H9 (cell line): Measurements from ENCODE around the gene ESPL1. TPM values are rescaled to one million over a fixed set of nuclear protein-coding genes. Genes with fewer than 3 reads are reported as not detected.

Experiments used
- DNase-seq: peaks from one replicate; pipeline ENCODE4 v3.0.0-alpha.2; 2017
- H2AFZ ChIP-seq: one replicate; pipeline ENCODE4 v1.6.1; 2013; ENCODE audit warnings: mild to moderate bottlenecking, low read length, control low read depth, moderate library complexity
- H2AK5ac ChIP-seq: 2 replicates; pipeline ENCODE4 v1.6.1; 2013; ENCODE audit warnings: low read length, control low read depth, mixed read lengths; ENCODE audit not compliant: insufficient read length
- H2BK120ac ChIP-seq: one replicate; pipeline ENCODE4 v1.6.1; 2013; ENCODE audit warnings: low read depth, mild to moderate bottlenecking, low read length, control low read depth, inconsistent platforms; ENCODE audit not compliant: poor library complexity, severe bottlenecking
- H2BK12ac ChIP-seq: 2 replicates; pipeline ENCODE4 v1.6.1; 2013; ENCODE audit warnings: low read length, control low read depth, mixed read lengths, low read depth; ENCODE audit not compliant: insufficient read length
- H2BK15ac ChIP-seq: 2 replicates; pipeline ENCODE4 v1.6.1; 2013; ENCODE audit warnings: low read depth, low read length, control low read depth
- H2BK20ac ChIP-seq: one replicate; pipeline ENCODE4 v1.6.1; 2013; ENCODE audit warnings: low read depth, mild to moderate bottlenecking, low read length, control low read depth, inconsistent platforms; ENCODE audit not compliant: poor library complexity, severe bottlenecking
- H2BK5ac ChIP-seq: 2 replicates; pipeline ENCODE4 v1.6.1; 2013; ENCODE audit warnings: low read length, control low read depth, mixed read lengths; ENCODE audit not compliant: insufficient read length
- H3K14ac ChIP-seq: 2 replicates; pipeline ENCODE4 v1.6.1; 2013; ENCODE audit warnings: low read length, control low read depth; ENCODE audit not compliant: insufficient read depth
- H3K18ac ChIP-seq: 2 replicates; pipeline ENCODE4 v1.6.1; 2013; ENCODE audit warnings: low read depth, mild to moderate bottlenecking, mixed read lengths, low read length, control low read depth; ENCODE audit not compliant: insufficient read length
- H3K23ac ChIP-seq: 2 replicates; pipeline ENCODE4 v1.6.1; 2013; ENCODE audit warnings: low read length, control low read depth, mixed read lengths, low read depth; ENCODE audit not compliant: insufficient read length
- H3K23me2 ChIP-seq: 2 replicates; pipeline ENCODE4 v1.6.1; 2013; ENCODE audit warnings: low read depth, mild to moderate bottlenecking, mixed read lengths, low read length, control low read depth; ENCODE audit not compliant: insufficient read length, poor library complexity, severe bottlenecking
- H3K27ac ChIP-seq: 2 replicates; pipeline ENCODE4 v1.5.1; 2013; ENCODE audit warnings: low read length, control low read depth, mixed read lengths, low read depth; ENCODE audit not compliant: insufficient read length
- H3K27me3 ChIP-seq: 2 replicates; pipeline ENCODE4 v1.6.1; 2013; ENCODE audit warnings: low read length, control low read depth, inconsistent platforms; ENCODE audit not compliant: insufficient read depth
- H3K4ac ChIP-seq: 2 replicates; pipeline ENCODE4 v1.6.1; 2013; ENCODE audit warnings: low read depth, mild to moderate bottlenecking, control low read depth, inconsistent platforms, low read length, moderate library complexity
- H3K4me1 ChIP-seq: 2 replicates; pipeline ENCODE4 v1.6.1; 2013; ENCODE audit warnings: low read length, control low read depth, inconsistent platforms; ENCODE audit not compliant: insufficient read depth
- H3K4me2 ChIP-seq: 2 replicates; pipeline ENCODE4 v1.6.1; 2013; ENCODE audit warnings: low read length, control low read depth, mixed read lengths; ENCODE audit not compliant: insufficient read length, insufficient read depth
- H3K56ac ChIP-seq: 2 replicates; pipeline ENCODE4 v1.6.1; 2013; ENCODE audit warnings: low read depth, mild to moderate bottlenecking, mixed read lengths, low read length, control low read depth; ENCODE audit not compliant: insufficient read length
- H3K79me1 ChIP-seq: 2 replicates; pipeline ENCODE4 v1.6.1; 2013; ENCODE audit warnings: low read depth, mild to moderate bottlenecking, moderate library complexity, low read length, control low read depth, inconsistent platforms; ENCODE audit not compliant: insufficient read depth, poor library complexity, severe bottlenecking
- H3K79me2 ChIP-seq: 2 replicates; pipeline ENCODE4 v1.6.1; 2013; ENCODE audit warnings: low read length, control low read depth, inconsistent platforms; ENCODE audit not compliant: insufficient read depth
- H3K9ac ChIP-seq: 2 replicates; pipeline ENCODE4 v1.6.1; 2013; ENCODE audit warnings: low read length, control low read depth, mixed read lengths; ENCODE audit not compliant: insufficient read length; ENCODE audit errors: extremely low read depth
- H3K9me3 ChIP-seq: one replicate; pipeline ENCODE4 v1.6.1; 2013; ENCODE audit warnings: low read depth, low read length, inconsistent platforms; ENCODE audit not compliant: control insufficient read depth
- H3T11ph ChIP-seq: one replicate; pipeline ENCODE4 v1.6.1; 2013; ENCODE audit warnings: mild to moderate bottlenecking, low read length, control low read depth, inconsistent platforms
- H4K20me1 ChIP-seq: one replicate; pipeline ENCODE4 v1.6.1; 2013; ENCODE audit not compliant: control insufficient read depth, insufficient read length, insufficient read depth
- H4K5ac ChIP-seq: 2 replicates; pipeline ENCODE4 v1.6.1; 2013; ENCODE audit warnings: low read depth, mild to moderate bottlenecking, mixed read lengths, low read length, control low read depth; ENCODE audit not compliant: insufficient read length
- H4K8ac ChIP-seq: replicated peaks from 2 replicates; pipeline ENCODE4 v1.6.1; 2013; ENCODE audit warnings: low read length, control low read depth, mixed read lengths, low read depth; ENCODE audit not compliant: insufficient read length
- H4K91ac ChIP-seq: 2 replicates; pipeline ENCODE4 v1.6.1; 2013; ENCODE audit warnings: low read depth, mild to moderate bottlenecking, moderate library complexity, mixed read lengths, low read length, control low read depth; ENCODE audit not compliant: insufficient read length
- H3K27ac Mint-ChIP-seq, 3 experiments: 2 replicates in 2 of 3; 3 replicates in 1 of 3; pipeline ENCODE4 v1.8.0; 2020 to 2021; ENCODE audit warnings: mixed read lengths in 3 of 3, mild to moderate bottlenecking in 1 of 3, moderate library complexity in 1 of 3
- H3K27me3 Mint-ChIP-seq: 2 replicates; pipeline ENCODE4 v1.8.0; 2021; ENCODE audit warnings: low read depth, mild to moderate bottlenecking, moderate library complexity, mixed read lengths
- H3K36me3 Mint-ChIP-seq, 3 experiments: 2 replicates in 2 of 3; 3 replicates in 1 of 3; pipeline ENCODE4 v1.8.0; 2020 to 2021; ENCODE audit warnings: low read depth in 3 of 3, mixed read lengths in 3 of 3; ENCODE audit not compliant: insufficient read depth in 1 of 3
- H3K4me1 Mint-ChIP-seq, 2 experiments: 2 replicates each; pipeline ENCODE4 v1.8.0; 2020; ENCODE audit warnings: mixed read lengths in 2 of 2
- H3K4me3 Mint-ChIP-seq, 2 experiments: 2 replicates in 1 of 2; 3 replicates in 1 of 2; pipeline ENCODE4 v1.8.0; 2020 to 2021; ENCODE audit warnings: mild to moderate bottlenecking in 2 of 2, mixed read lengths in 2 of 2, moderate library complexity in 1 of 2
- H3K9me3 Mint-ChIP-seq, 2 experiments: 2 replicates in 1 of 2; 3 replicates in 1 of 2; pipeline ENCODE4 v1.8.0; 2020; ENCODE audit warnings: mild to moderate bottlenecking in 2 of 2, mixed read lengths in 2 of 2, moderate library complexity in 1 of 2
- CTCF ChIP-seq: fragments of 200-600 bp; sonication (generic); conservative IDR thresholded peaks from 3 replicates; pipeline ENCODE4 v1.8.0; 2021; ENCODE audit warnings: antibody characterized with exemption, mild to moderate bottlenecking
- WGBS: extraction: QIAGEN DNeasy Blood & Tissue Kit; methylation state at CpG from one replicate; pipeline ENCODE4 v1.1.7; 2013; ENCODE audit warnings: missing lambda C conversion rate, low lambda C conversion rate, mixed read lengths; ENCODE audit not compliant: insufficient read length; ENCODE audit errors: extremely low coverage; 5-methylcytosine and 5-hydroxymethylcytosine counted together
- total RNA-seq: library from RNA; stranded (reverse); gene quantifications from 2 replicates; pipeline ENCODE4 v1.2.1, GENCODE V29; 2021

The ESPL1 gene
- total RNA-seq, 1 experiment from 2014 or later: 43.2 TPM

DNA sequence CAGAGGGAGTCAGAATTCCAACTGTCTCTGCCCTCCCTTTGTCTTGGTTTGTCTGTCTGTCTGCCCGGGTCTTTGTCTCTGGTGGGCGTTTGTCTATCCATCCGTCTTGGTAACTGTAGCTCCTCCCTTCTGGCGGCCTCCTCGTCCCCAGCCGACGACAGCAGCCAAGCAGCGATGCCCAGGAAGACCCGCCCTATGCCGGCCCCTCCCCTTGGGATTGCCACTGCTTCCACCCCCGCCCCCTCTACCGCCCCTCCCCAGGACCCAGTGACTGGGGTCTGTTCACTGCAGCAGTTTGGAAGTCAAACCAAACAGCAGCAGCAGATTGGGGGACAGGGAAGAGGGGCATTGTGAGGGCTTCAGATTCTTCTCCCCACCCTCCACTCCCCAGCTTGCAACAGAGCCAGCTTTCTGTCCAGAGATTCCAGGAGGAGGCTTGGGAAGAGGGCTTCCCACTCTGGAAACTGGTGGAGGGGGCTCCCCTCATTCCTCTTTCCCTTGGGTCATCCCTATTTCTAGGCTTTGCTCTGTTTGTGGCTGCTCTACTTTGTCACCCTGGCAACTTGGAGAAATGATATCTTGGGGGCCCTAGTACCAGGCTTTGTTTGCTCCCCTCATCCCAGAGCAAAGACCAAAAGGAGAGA lies 33.7 kb upstream of the ESPL1 start:
- Histone ChIP-seq H2AK5ac (no peak overlapping the region), H3K56ac (no peak overlapping the region), H2BK120ac (no peak overlapping the region), H3K4ac (no peak overlapping the region), H2AFZ (no peak overlapping the region), H3K27ac (no peak overlapping the region), H3K23me2 (peaks cover 16% of the 10 kb centered on the region), H2BK5ac (no peak overlapping the region), H3K9ac (no peak overlapping the region), H4K20me1 (no peaks in the 10 kb centered on the region), H3K18ac (no peak overlapping the region), H3K79me1 (no peaks in the 10 kb centered on the region), H3K79me2 (no peaks in the 10 kb centered on the region; the same call in 1 of the 2 replicates), H2BK12ac (no peak overlapping the region), H4K91ac (no peak overlapping the region), H3K27me3 (peaks cover 3% of the 10 kb centered on the region), H3K4me2 (peak overlapping the region; percentile 25), H4K8ac (no peak overlapping the region), H2BK20ac (no peak overlapping the region), H3K14ac (no peak overlapping the region), H3K9me3 (no peaks in the 10 kb centered on the region), H2BK15ac (no peak overlapping the region), H3K23ac (no peak overlapping the region), H4K5ac (no peak overlapping the region), H3K4me1 (peaks cover 22% of the 10 kb centered on the region; the same call in 1 of the 2 replicates), H3T11ph (no peak overlapping the region)
- Mint-ChIP-seq H3K27me3 (peaks cover 14% of the 10 kb centered on the region), H3K36me3 (peaks cover 0 to under 1% (median 0%) of the 10 kb centered on the region in 3 experiments; a peak in 2 of 7 replicates), H3K4me3 (peak overlapping the region; percentile 16 to 67; a peak in 3 of 5 replicates), H3K4me1 (peaks cover 64 to 65% of the 10 kb centered on the region in 2 experiments), H3K9me3 (no peaks in the 10 kb centered on the region), H3K27ac (peak overlapping the region in 2 of 3 experiments; percentile 78 to 84; a peak in 5 of 7 replicates)
- TF ChIP-seq CTCF: no peak
- peak; percentile 91 for DNase-seq
- no CpG with 5 or more reads among the region's 12 CpGs for WGBS
